ENCODE data around the gene HTT. TPM values are rescaled to one million over a fixed set of nuclear protein-coding genes. Genes with fewer than 3 reads are reported as not detected.

The HTT gene
- total and polyA plus RNA-seq, 8 donors, result 34.5 to 75.9 (median 43.5) TPM

- TF ChIP-seq, protein P1, sequence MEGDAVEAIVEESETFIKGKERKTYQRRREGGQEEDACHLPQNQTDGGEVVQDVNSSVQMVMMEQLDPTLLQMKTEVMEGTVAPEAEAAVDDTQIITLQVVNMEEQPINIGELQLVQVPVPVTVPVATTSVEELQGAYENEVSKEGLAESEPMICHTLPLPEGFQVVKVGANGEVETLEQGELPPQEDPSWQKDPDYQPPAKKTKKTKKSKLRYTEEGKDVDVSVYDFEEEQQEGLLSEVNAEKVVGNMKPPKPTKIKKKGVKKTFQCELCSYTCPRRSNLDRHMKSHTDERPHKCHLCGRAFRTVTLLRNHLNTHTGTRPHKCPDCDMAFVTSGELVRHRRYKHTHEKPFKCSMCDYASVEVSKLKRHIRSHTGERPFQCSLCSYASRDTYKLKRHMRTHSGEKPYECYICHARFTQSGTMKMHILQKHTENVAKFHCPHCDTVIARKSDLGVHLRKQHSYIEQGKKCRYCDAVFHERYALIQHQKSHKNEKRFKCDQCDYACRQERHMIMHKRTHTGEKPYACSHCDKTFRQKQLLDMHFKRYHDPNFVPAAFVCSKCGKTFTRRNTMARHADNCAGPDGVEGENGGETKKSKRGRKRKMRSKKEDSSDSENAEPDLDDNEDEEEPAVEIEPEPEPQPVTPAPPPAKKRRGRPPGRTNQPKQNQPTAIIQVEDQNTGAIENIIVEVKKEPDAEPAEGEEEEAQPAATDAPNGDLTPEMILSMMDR (IDR thresholded peaks at IDR 0.05), result no peak
- no peaks in the 10 kb centered on the region for H3K27me3 ChIP-seq
Measured at GRCh38 chr4:3219761-3220475, 145.4 kb downstream of the HTT start.

GRCh38 chr4:3220476-3221183, 146.1 kb downstream of the HTT start:
- Histone ChIP-seq H3K4me3 (no peak overlapping the region), H3K4me1 (peaks cover 0 to 14% of the 10 kb centered on the region in 2 donors), H3K27me3 (no peaks in the 10 kb centered on the region), H3K27ac (no peak overlapping the region), H3K9me3 (no peaks in the 10 kb centered on the region), H3K36me3 (peaks cover 0 to 100% of the 10 kb centered on the region in 2 donors)
- TF ChIP-seq, protein P1 (IDR thresholded peaks at IDR 0.05), result no peak
- DNase-seq, result peak in 1 of 4 donors; percentile 25
- intact Hi-C loops (cut with DNase I), result no loop called here
- no peak for ATAC-seq

More at GRCh38 chr4:3219761-3220475, 145.4 kb downstream of the HTT start:
- ATAC-seq, result no peak
- intact Hi-C loops (cut with DNase I), result no loop called here
- H3K9me3 ChIP-seq, result no peaks in the 10 kb centered on the region
- peaks cover 0 to 7% of the 10 kb centered on the region in 2 donors for H3K4me1 ChIP-seq
- no peak overlapping the region for H3K27ac ChIP-seq
- peak in 1 of 4 donors; percentile 20 for DNase-seq
- no peak overlapping the region for H3K4me3 ChIP-seq
- peaks cover 0 to 100% of the 10 kb centered on the region in 2 donors for H3K36me3 ChIP-seq

DNA sequence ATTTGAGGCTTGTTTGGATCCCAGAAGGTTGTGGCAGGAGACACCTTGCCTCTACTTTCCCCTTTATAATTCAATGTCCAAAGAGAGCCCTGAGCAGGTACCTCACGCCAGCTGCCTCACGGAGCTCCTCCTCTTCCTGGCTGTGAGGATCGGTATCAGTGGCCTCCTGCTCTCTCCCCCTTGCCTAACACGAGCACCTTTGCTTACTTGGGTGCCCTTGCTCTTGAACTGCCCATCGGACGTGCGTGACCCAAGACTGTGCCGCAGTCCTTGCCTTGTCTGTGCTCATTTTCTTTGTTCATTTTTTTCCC, 146.7 kb downstream of the HTT start:
- peaks cover 0 to 100% of the 10 kb centered on the region in 2 donors for H3K36me3 ChIP-seq
- TF ChIP-seq, protein P1 (IDR thresholded peaks at IDR 0.05), result no peak
- H3K4me1 ChIP-seq, result peaks cover 0 to 18% of the 10 kb centered on the region in 2 donors
- no peak overlapping the region for H3K4me3 ChIP-seq
- no peak overlapping the region for H3K27ac ChIP-seq
- H3K27me3 ChIP-seq, result no peaks in the 10 kb centered on the region
- no peaks in the 10 kb centered on the region for H3K9me3 ChIP-seq
- ATAC-seq (no peak), DNase-seq (peak in 1 of 4 donors; percentile 13)
- intact Hi-C loops (cut with DNase I), result no loop called here

DNA sequence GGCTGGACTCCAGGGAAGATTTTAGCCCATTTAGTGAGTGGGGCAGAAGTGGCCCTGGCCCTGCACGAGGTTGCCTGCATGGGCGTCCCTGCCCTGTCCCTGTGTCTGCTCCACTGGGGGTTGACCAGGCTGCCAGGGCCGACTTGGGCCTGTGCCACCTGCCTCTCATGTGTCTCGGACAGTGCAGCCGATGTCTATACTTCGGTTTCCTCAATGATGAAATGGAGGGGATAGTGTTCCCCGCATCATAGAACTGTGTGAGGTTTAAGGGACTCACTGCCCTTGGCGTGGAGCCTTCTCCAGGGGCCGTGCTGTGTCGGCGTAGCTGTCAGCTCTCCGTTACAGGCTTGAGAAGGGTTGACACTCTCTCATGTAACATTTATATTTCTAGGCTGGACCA, 147.5 kb downstream of the HTT start:
- H3K9me3 ChIP-seq, result no peaks in the 10 kb centered on the region
- H3K36me3 ChIP-seq, result peaks cover 0 to 96% of the 10 kb centered on the region in 2 donors
- ATAC-seq, result no peak
- peak in 2 of 4 donors; percentile 10 to 37 for DNase-seq
- intact Hi-C loops (cut with DNase I), result no loop called here
- TF ChIP-seq, protein P1 (IDR thresholded peaks at IDR 0.05), result no peak
- no peaks in the 10 kb centered on the region for H3K27me3 ChIP-seq
- no peak overlapping the region for H3K27ac ChIP-seq
- peaks cover 0 to 27% of the 10 kb centered on the region in 2 donors for H3K4me1 ChIP-seq
- H3K4me3 ChIP-seq, result no peak overlapping the region

- Histone ChIP-seq H3K36me3 (peaks cover 0 to 91% of the 10 kb centered on the region in 2 donors), H3K27ac (no peak overlapping the region)
- ATAC-seq, result no peak
Measured at GRCh38 chr4:3223346-3223745, 148.9 kb downstream of the HTT start.

More at GRCh38 chr4:3223346-3223745, 148.9 kb downstream of the HTT start:
- peak in 1 of 4 donors; percentile 42 for DNase-seq
- intact Hi-C loops (cut with DNase I), result no loop called here
- Histone ChIP-seq H3K4me3 (no peak overlapping the region), H3K9me3 (no peaks in the 10 kb centered on the region), H3K4me1 (peaks cover 0 to 28% of the 10 kb centered on the region in 2 donors), H3K27me3 (no peaks in the 10 kb centered on the region)
- TF ChIP-seq, protein P1 (IDR thresholded peaks at IDR 0.05), result no peak

All from left lung (tissue), 10 donors.